ENCODE measurements around the gene FN1. TPM values are rescaled to one million over a fixed set of nuclear protein-coding genes. Genes with fewer than 3 reads are reported as not detected.

FN1 gene
- total RNA-seq, 1 experiment from 2014 or later, result 564 TPM

GRCh38 chr2:215441560-215442400 is 5.9 kb upstream of the FN1 start:
- Mint-ChIP-seq H3K27me3 (ENCODE audit: insufficient read depth, unreplicated experiment) (no peaks in the 10 kb centered on the region), H3K9me3 (ENCODE audit: unreplicated experiment) (no peaks in the 10 kb centered on the region), H3K27ac (ENCODE audit: low read depth, unreplicated experiment) (peak overlapping the region; percentile 37), H3K4me1 (ENCODE audit: insufficient read depth, unreplicated experiment) (peaks cover 18% of the 10 kb centered on the region), H3K36me3 (ENCODE audit: insufficient read depth, unreplicated experiment) (no peaks in the 10 kb centered on the region), H3K4me3 (ENCODE audit: unreplicated experiment) (no peak overlapping the region)
- no TSS peak for BruUV-seq (replicated peaks)
- ChIA-PET CTCF (interaction anchor here (0.7 to 1.2 kb wide), 2 partner anchors 479 to 490 kb away, joined by 3 to 4 read pairs; no protein-coding TSS in a partner anchor), POLR2A (interaction anchor here (0.5 to 1.0 kb wide), 2 partner anchors 9 to 10 kb away, joined by 3 to 5 read pairs; no protein-coding TSS in a partner anchor)
- DNase-seq (ENCODE audit: unreplicated experiment), result peak; percentile 74
- intact Hi-C loops (cut with micrococcal nuclease), result no loop called here
- no peak for TF ChIP-seq CTCF (IDR thresholded peaks at IDR 0.05; ENCODE audit: unreplicated experiment)

GRCh38 chr2:215439980-215440512 is 4.2 kb upstream of the FN1 start:
- TF ChIP-seq CTCF (IDR thresholded peaks at IDR 0.05; ENCODE audit: unreplicated experiment), result no peak
- ChIA-PET POLR2A (interaction anchor here (0.6 to 0.7 kb wide), 4 partner anchors 128 to 441 kb away, joined by 3 to 5 read pairs (median 4); no protein-coding TSS in a partner anchor), CTCF (interaction anchor here (0.5 to 0.6 kb wide), 2 partner anchors 43 to 565 kb away, joined by 3 read pairs; no protein-coding TSS in a partner anchor)
- intact Hi-C loops (cut with micrococcal nuclease), result no loop called here
- H3K27me3 Mint-ChIP-seq (ENCODE audit: insufficient read depth, unreplicated experiment), result no peaks in the 10 kb centered on the region
- H3K36me3 Mint-ChIP-seq (ENCODE audit: insufficient read depth, unreplicated experiment), result no peaks in the 10 kb centered on the region
- no peak overlapping the region for H3K4me3 Mint-ChIP-seq (ENCODE audit: unreplicated experiment)
- no TSS peak for BruUV-seq (replicated peaks)
- H3K4me1 Mint-ChIP-seq (ENCODE audit: insufficient read depth, unreplicated experiment), result peaks cover 16% of the 10 kb centered on the region
- H3K9me3 Mint-ChIP-seq (ENCODE audit: unreplicated experiment), result no peaks in the 10 kb centered on the region
- DNase-seq (ENCODE audit: unreplicated experiment), result no peak
- no peak overlapping the region for H3K27ac Mint-ChIP-seq (ENCODE audit: low read depth, unreplicated experiment)

DNA sequence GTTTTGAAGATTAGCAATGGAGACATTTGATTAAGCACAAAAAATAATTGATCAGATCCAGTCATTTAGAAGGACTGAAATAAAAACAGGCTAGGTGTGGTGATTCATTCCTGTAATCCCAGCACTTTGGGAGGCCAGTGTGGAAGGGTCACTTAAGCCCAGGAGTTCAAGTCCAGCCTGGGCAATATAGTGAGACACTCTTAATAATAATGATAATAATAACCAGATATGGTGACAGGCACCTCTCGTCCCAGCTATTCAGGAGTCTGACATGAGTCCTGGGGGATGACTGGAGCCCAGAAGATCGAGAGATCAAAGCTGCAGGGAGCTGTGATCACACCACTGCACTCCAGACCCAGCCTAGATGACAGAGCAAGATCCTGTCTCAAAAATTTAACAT is 3.5 kb upstream of the FN1 start:
- no TSS peak for BruUV-seq (replicated peaks)
- ChIA-PET CTCF (interaction anchor here (0.6 kb wide), 1 partner anchor 42 kb away, joined by 3 read pairs; no protein-coding TSS in a partner anchor), POLR2A (interaction anchor here (0.6 to 0.7 kb wide), 2 partner anchors 127 to 360 kb away, joined by 3 to 4 read pairs; no protein-coding TSS in a partner anchor)
- peaks cover 16% of the 10 kb centered on the region for H3K4me1 Mint-ChIP-seq (ENCODE audit: insufficient read depth, unreplicated experiment)
- intact Hi-C loops (cut with micrococcal nuclease), result no loop called here
- H3K27ac Mint-ChIP-seq (ENCODE audit: low read depth, unreplicated experiment), result no peak overlapping the region
- H3K4me3 Mint-ChIP-seq (ENCODE audit: unreplicated experiment), result no peak overlapping the region
- no peaks in the 10 kb centered on the region for H3K27me3 Mint-ChIP-seq (ENCODE audit: insufficient read depth, unreplicated experiment)
- no peak for DNase-seq (ENCODE audit: unreplicated experiment)
- H3K9me3 Mint-ChIP-seq (ENCODE audit: unreplicated experiment), result no peaks in the 10 kb centered on the region
- no peak for TF ChIP-seq CTCF (IDR thresholded peaks at IDR 0.05; ENCODE audit: unreplicated experiment)
- no peaks in the 10 kb centered on the region for H3K36me3 Mint-ChIP-seq (ENCODE audit: insufficient read depth, unreplicated experiment)

- CTCF ChIA-PET, result interaction anchor here (0.6 to 0.7 kb wide), 4 partner anchors 18 to 586 kb away, joined by 3 to 4 read pairs (median 4); no protein-coding TSS in a partner anchor
- intact Hi-C loops (cut with micrococcal nuclease), result no loop called here
- Mint-ChIP-seq H3K9me3 (ENCODE audit: unreplicated experiment) (no peaks in the 10 kb centered on the region), H3K4me1 (ENCODE audit: insufficient read depth, unreplicated experiment) (peaks cover 29% of the 10 kb centered on the region), H3K4me3 (ENCODE audit: unreplicated experiment) (no peak overlapping the region), H3K27ac (ENCODE audit: low read depth, unreplicated experiment) (no peak overlapping the region), H3K36me3 (ENCODE audit: insufficient read depth, unreplicated experiment) (no peaks in the 10 kb centered on the region), H3K27me3 (ENCODE audit: insufficient read depth, unreplicated experiment) (no peaks in the 10 kb centered on the region)
- no TSS peak for BruUV-seq (replicated peaks)
- no peak for TF ChIP-seq CTCF (IDR thresholded peaks at IDR 0.05; ENCODE audit: unreplicated experiment)
- DNase-seq (ENCODE audit: unreplicated experiment), result no peak
- POLR2A ChIA-PET, result interaction anchor here (0.6 kb wide), 1 partner anchor 129 kb away, joined by 3 read pairs; no protein-coding TSS in a partner anchor
These were observed 1.7 kb upstream of the FN1 start for GRCh38 chr2:215437614-215438013.
